K562 (cell line): Measurements from ENCODE around the gene ZKSCAN4. TPM values are rescaled to one million over a fixed set of nuclear protein-coding genes. Genes with fewer than 3 reads are reported as not detected.
A peak's percentile ranks its signal among the peaks of the same experiment; 100 is the strongest.

Experiments used
- ATF7 ChIP-seq: fragments of 450-650 bp; IDR thresholded peaks from 2 replicates; pipeline ENCODE4 v1.7.1; 2014; ENCODE audit warnings: mild to moderate bottlenecking, moderate library complexity
- BRD4 ChIP-seq: fragments of 200-600 bp; sonication (generic); IDR thresholded peaks from 2 replicates; pipeline ENCODE4 v1.6.1; 2017; ENCODE audit warnings: inconsistent platforms
- ELF4 ChIP-seq: fragments of 450-650 bp; formaldehyde crosslinking; IDR thresholded peaks from 2 replicates; pipeline ENCODE4 v1.4.0; 2022; ENCODE audit warnings: missing genetic modification characterization
- GTF2E2 ChIP-seq: fragments of 200-800 bp; sonication (Bioruptor generic); IDR thresholded peaks from 2 replicates; pipeline ENCODE4 v1.6.1; 2016; ENCODE audit warnings: missing genetic modification characterization, missing compliant biosample characterization
- HDAC2 ChIP-seq: fragments of 450-650 bp; IDR thresholded peaks from 2 replicates; pipeline ENCODE4 v1.6.1; 2016; ENCODE audit warnings: mild to moderate bottlenecking
- HMGN3 ChIP-seq: IDR thresholded peaks from 2 replicates; pipeline ENCODE4 v1.6.1; 2011; ENCODE audit warnings: borderline replicate concordance, low read depth, mild to moderate bottlenecking, mixed read lengths, low read length; ENCODE audit not compliant: insufficient read length; ENCODE audit errors: extremely low read depth
- LCOR ChIP-seq: sonication (generic); formaldehyde crosslinking; IDR thresholded peaks from 2 replicates; pipeline ENCODE4 v1.8.0; 2022; ENCODE audit warnings: mild to moderate bottlenecking, missing genetic modification reagents
- NR3C1 ChIP-seq: sonication (generic); formaldehyde crosslinking; IDR thresholded peaks from 2 replicates; pipeline ENCODE4 v1.8.1; 2022; ENCODE audit warnings: missing genetic modification reagents
- POLR2B ChIP-seq: fragments of 450-650 bp; IDR thresholded peaks from 2 replicates; pipeline ENCODE4 v1.6.1; 2018; ENCODE audit warnings: low read depth; ENCODE audit not compliant: partially characterized antibody
- PTTG1 ChIP-seq: fragments of 450-650 bp; IDR thresholded peaks from 2 replicates; pipeline ENCODE4 v1.6.1; 2016; ENCODE audit warnings: low read depth, mild to moderate bottlenecking, missing genetic modification characterization, missing compliant biosample characterization
- RAD21 ChIP-seq, 2 experiments: fragments of 250-450 bp in 1 of 2; fragments of 450-650 bp in 1 of 2; sonication (Bioruptor Pico) in 1 of 2; formaldehyde crosslinking in 1 of 2; IDR thresholded peaks in 1 of 2; conservative IDR thresholded peaks in 1 of 2; 2 replicates each; pipeline versions ENCODE4 v1.4.0 to v1.8.0; 2020 to 2022; ENCODE audit warnings: mild to moderate bottlenecking in 2 of 2, moderate library complexity in 1 of 2
- RFX5 ChIP-seq: IDR thresholded peaks from 2 replicates; pipeline ENCODE4 v1.6.1; 2011; ENCODE audit warnings: low read depth, mild to moderate bottlenecking, improper control_type of control experiment, low read length
- ZNF174 ChIP-seq: fragments of 250-450 bp; sonication (Bioruptor Pico); IDR thresholded peaks from 2 replicates; pipeline ENCODE4 v1.4.0; 2020; ENCODE audit warnings: mild to moderate bottlenecking
- polyA plus RNA-seq, 8 experiments: library from polyadenylated mRNA; depleted of rRNA in 4 of 8; stranded (reverse) in 5 of 8; unstranded in 3 of 8; fragments of >200 nt; fragmentation: Nextera tagmentation in 2 of 8; fragmentation: Illumina TruSeq in 1 of 8; extraction: Ambion mirVana in 2 of 8; extraction: Trizol in 1 of 8; gene quantifications; 2 replicates each; pipeline versions ENCODE4 v1.2.1 to v1.2.3, GENCODE V29; 2011 to 2014; ENCODE audit warnings: inconsistent platforms in 1 of 8, missing spikeins in 1 of 8
- total RNA-seq, 7 experiments: library from RNA; depleted of rRNA in 6 of 7; stranded (reverse); fragments of >200 nt in 6 of 7; fragmentation: Illumina TruSeq in 2 of 7; extraction: Trizol in 2 of 7; gene quantifications; 2 replicates each; pipeline versions ENCODE4 v1.2.1 to v1.2.3, GENCODE V29; 2011 to 2021; ENCODE audit warnings: low replicate concordance in 1 of 7
- TF ChIP-seq, protein P1 (sequence below), 2 experiments: fragments of 450-650 bp; conservative IDR thresholded peaks; 2 replicates each; pipeline ENCODE4 v1.6.1; 2017; ENCODE audit warnings: mild to moderate bottlenecking in 2 of 2, moderate library complexity in 2 of 2
- TF ChIP-seq, protein P2 (sequence below): fragments of 450-650 bp; IDR thresholded peaks from 2 replicates; pipeline ENCODE4 v1.6.1; 2016; ENCODE audit warnings: borderline replicate concordance
- TF ChIP-seq, protein P3 (sequence below): sonication (generic); formaldehyde crosslinking; IDR thresholded peaks from 2 replicates; pipeline ENCODE4 v1.8.0; 2022; ENCODE audit warnings: missing genetic modification reagents, mild to moderate bottlenecking, moderate library complexity, borderline replicate concordance
- TF ChIP-seq, protein P4 (sequence below): fragments of 250-450 bp; sonication (Bioruptor Pico); IDR thresholded peaks from 2 replicates; pipeline ENCODE4 v1.9.0; 2021; ENCODE audit warnings: mild to moderate bottlenecking, inconsistent platforms

Gene ZKSCAN4
- total and polyA plus RNA-seq, 9 of the 15 experiments (the other 6 are each of a cell fraction or from before 2014, with no cell fraction given), result 1.2 to 5.3 (median 4.7) TPM

DNA sequence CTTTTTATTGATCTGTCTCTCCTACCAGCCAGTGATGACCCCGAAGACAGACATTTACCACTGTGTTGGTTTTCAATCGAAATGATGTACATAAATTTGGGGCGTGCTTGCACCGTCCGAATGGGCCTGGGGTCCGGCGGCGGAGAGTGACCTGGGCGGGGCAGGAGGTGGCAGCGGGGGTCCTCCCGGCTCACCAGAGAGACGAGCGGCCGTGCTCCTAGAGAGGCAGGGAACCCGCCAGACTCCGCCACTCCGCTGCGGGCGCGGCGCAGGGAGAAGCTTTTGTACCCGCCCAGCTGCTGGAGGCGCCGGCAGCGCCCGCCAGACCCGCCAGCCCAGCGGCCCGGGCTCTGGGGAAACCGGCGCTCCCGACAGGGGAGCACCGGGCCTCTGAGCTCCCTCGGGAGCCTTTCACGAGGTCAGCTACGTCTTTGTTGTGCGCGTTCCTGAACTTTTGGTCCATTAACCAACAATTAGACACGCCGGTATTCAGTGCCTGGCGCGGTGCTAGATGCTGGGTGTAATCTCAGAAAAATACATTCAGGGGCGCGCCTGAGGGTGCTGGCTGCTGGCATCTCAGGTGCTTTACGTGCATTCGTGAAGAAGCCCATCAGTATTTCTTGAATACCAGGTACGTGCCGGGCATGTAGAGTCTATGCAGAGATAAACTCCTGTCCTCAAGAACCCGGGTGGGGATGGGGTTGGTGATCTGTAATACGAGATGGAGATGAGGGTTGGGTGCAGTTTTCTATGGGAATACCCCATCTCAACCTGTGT is 29.4 kb upstream of the ZKSCAN4 start, which contains the start of gene PGBD1 (continued):
- TF ChIP-seq, protein P1, sequence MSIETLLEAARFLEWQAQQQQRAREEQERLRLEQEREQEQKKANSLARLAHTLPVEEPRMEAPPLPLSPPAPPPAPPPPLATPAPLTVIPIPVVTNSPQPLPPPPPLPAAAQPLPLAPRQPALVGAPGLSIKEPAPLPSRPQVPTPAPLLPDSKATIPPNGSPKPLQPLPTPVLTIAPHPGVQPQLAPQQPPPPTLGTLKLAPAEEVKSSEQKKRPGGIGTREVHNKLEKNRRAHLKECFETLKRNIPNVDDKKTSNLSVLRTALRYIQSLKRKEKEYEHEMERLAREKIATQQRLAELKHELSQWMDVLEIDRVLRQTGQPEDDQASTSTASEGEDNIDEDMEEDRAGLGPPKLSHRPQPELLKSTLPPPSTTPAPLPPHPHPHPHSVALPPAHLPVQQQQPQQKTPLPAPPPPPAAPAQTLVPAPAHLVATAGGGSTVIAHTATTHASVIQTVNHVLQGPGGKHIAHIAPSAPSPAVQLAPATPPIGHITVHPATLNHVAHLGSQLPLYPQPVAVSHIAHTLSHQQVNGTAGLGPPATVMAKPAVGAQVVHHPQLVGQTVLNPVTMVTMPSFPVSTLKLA (conservative IDR thresholded peaks at IDR 0.05), result peak in 1 of 2 experiments; percentile 73; a peak in 1 of 4 replicates
- TF ChIP-seq, protein P2, sequence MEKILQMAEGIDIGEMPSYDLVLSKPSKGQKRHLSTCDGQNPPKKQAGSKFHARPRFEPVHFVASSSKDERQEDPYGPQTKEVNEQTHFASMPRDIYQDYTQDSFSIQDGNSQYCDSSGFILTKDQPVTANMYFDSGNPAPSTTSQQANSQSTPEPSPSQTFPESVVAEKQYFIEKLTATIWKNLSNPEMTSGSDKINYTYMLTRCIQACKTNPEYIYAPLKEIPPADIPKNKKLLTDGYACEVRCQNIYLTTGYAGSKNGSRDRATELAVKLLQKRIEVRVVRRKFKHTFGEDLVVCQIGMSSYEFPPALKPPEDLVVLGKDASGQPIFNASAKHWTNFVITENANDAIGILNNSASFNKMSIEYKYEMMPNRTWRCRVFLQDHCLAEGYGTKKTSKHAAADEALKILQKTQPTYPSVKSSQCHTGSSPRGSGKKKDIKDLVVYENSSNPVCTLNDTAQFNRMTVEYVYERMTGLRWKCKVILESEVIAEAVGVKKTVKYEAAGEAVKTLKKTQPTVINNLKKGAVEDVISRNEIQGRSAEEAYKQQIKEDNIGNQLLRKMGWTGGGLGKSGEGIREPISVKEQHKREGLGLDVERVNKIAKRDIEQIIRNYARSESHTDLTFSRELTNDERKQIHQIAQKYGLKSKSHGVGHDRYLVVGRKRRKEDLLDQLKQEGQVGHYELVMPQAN, result no peak
- TF ChIP-seq HMGN3 (peak; percentile 70), RFX5 (no peak), ATF7 (peak; percentile 65), NR3C1 (no peak), ZNF174 (no peak), ELF4 (CRISPR knock-in tag) (no peak), BRD4 (no peak), HDAC2 (peak; percentile 31; the same call in 1 of the 2 replicates), PTTG1 (no peak), POLR2B (peak; percentile 71), RAD21 (CRISPR knock-in tag; conservative IDR thresholded peaks at IDR 0.05 in 1 of 2, IDR thresholded peaks at IDR 0.05 in 1 of 2) (peak; percentile 28 to 35), LCOR (0 out of 2 replicates have a peak, but pooled peaks have one; percentile 52), GTF2E2 (peak; percentile 76)
- TF ChIP-seq, protein P3, sequence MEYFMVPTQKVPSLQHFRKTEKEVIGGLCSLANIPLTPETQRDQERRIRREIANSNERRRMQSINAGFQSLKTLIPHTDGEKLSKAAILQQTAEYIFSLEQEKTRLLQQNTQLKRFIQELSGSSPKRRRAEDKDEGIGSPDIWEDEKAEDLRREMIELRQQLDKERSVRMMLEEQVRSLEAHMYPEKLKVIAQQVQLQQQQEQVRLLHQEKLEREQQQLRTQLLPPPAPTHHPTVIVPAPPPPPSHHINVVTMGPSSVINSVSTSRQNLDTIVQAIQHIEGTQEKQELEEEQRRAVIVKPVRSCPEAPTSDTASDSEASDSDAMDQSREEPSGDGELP (CRISPR knock-in tag), result peak; percentile 95
- TF ChIP-seq, protein P4, sequence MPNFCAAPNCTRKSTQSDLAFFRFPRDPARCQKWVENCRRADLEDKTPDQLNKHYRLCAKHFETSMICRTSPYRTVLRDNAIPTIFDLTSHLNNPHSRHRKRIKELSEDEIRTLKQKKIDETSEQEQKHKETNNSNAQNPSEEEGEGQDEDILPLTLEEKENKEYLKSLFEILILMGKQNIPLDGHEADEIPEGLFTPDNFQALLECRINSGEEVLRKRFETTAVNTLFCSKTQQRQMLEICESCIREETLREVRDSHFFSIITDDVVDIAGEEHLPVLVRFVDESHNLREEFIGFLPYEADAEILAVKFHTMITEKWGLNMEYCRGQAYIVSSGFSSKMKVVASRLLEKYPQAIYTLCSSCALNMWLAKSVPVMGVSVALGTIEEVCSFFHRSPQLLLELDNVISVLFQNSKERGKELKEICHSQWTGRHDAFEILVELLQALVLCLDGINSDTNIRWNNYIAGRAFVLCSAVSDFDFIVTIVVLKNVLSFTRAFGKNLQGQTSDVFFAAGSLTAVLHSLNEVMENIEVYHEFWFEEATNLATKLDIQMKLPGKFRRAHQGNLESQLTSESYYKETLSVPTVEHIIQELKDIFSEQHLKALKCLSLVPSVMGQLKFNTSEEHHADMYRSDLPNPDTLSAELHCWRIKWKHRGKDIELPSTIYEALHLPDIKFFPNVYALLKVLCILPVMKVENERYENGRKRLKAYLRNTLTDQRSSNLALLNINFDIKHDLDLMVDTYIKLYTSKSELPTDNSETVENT (CRISPR knock-in tag), result peak; percentile 98
